Panc1 (cell line): ENCODE measurements around the gene PLXNA2. TPM values are rescaled to one million over a fixed set of nuclear protein-coding genes. Genes with fewer than 3 reads are reported as not detected.

Experiments
- ATAC-seq: fragments of 200-7000 bp; cut with Tn5 transposase; 2 replicates; pipeline ENCODE4 v1.9.1; 2020; ENCODE audit warnings: mild to moderate bottlenecking, moderate library complexity
- BruUV-seq: library from RNA; stranded (reverse); fragments of 400-500 nt; replicated peaks from 2 replicates; lab custom pipeline; 2021; lab: Mats Ljungman, UMichigan
- CTCF ChIA-PET: fragments of 300-600 bp; sonication (Branson Sonifier 250); formaldehyde crosslinking; loops from one replicate; lab custom pipeline; 2022; ENCODE audit warnings: antibody characterized with exemption; lab: Charles Lee
- POLR2A ChIA-PET: fragments of 300-600 bp; sonication (Branson Sonifier 250); formaldehyde crosslinking; loops from one replicate; lab custom pipeline; 2022; ENCODE audit warnings: antibody characterized with exemption; lab: Charles Lee
- DNase-seq: peaks from one replicate; pipeline ENCODE4 v3.0.0-alpha.2; 2010; ENCODE audit warnings: low read depth, low spot score
- H3K27ac ChIP-seq: 2 replicates; pipeline ENCODE4 v1.5.1; 2011; ENCODE audit warnings: mild to moderate bottlenecking, low read length, inconsistent platforms
- H3K27me3 ChIP-seq: fragments of 200-500 bp; sonication (Bioruptor generic); 2 replicates; pipeline ENCODE4 v1.6.0; 2014; ENCODE audit warnings: low read length, inconsistent platforms; ENCODE audit not compliant: control insufficient read depth, insufficient read depth
- H3K36me3 ChIP-seq: fragments of 200-500 bp; sonication (Bioruptor generic); 2 replicates; pipeline ENCODE4 v1.5.1; 2014; ENCODE audit warnings: inconsistent platforms, mild to moderate bottlenecking, low read length, moderate library complexity; ENCODE audit not compliant: control insufficient read depth, insufficient read depth
- H3K4me1 ChIP-seq: 2 replicates; pipeline ENCODE4 v1.5.1; 2011; ENCODE audit warnings: inconsistent platforms, mild to moderate bottlenecking, low read length, moderate library complexity; ENCODE audit not compliant: control insufficient read depth, insufficient read depth
- H3K4me3 ChIP-seq, 2 experiments: 2 replicates each; pipeline ENCODE4 v1.5.1; 2011 to 2012; ENCODE audit warnings: low read depth in 2 of 2, low read length in 2 of 2, mild to moderate bottlenecking in 2 of 2, inconsistent platforms in 1 of 2, moderate library complexity in 1 of 2
- H3K9me3 ChIP-seq: fragments of 200-500 bp; sonication (Bioruptor generic); 2 replicates; pipeline ENCODE4 v1.5.1; 2014; ENCODE audit warnings: low read depth, mild to moderate bottlenecking, inconsistent platforms, low read length, moderate library complexity; ENCODE audit not compliant: control insufficient read depth, insufficient read depth
- CTCF ChIP-seq: fragments of 450-650 bp; IDR thresholded peaks from 2 replicates; pipeline ENCODE4 v1.5.1; 2017; ENCODE audit warnings: mild to moderate bottlenecking
- POLR2AphosphoS5 ChIP-seq: IDR thresholded peaks from 2 replicates; pipeline ENCODE4 v1.6.1; 2012; ENCODE audit warnings: mild to moderate bottlenecking, low read depth, low read length, moderate library complexity
- REST ChIP-seq, 2 experiments: IDR thresholded peaks; 2 replicates each; pipeline ENCODE4 v1.6.1; 2011 to 2012; ENCODE audit warnings: low read depth in 2 of 2, control low read depth in 1 of 2, low read length in 1 of 2, mild to moderate bottlenecking in 1 of 2, moderate library complexity in 1 of 2; ENCODE audit not compliant: insufficient read depth in 1 of 2
- SIN3A ChIP-seq: IDR thresholded peaks from 2 replicates; pipeline ENCODE4 v1.6.1; 2012; ENCODE audit warnings: low read depth, mild to moderate bottlenecking, low read length, moderate library complexity, borderline replicate concordance; ENCODE audit not compliant: insufficient read depth
- TCF7L2 ChIP-seq: IDR thresholded peaks from 2 replicates; pipeline ENCODE4 v1.6.1; 2011; ENCODE audit warnings: mild to moderate bottlenecking, low read depth, low read length, inconsistent platforms
- in situ Hi-C: cut with HindIII; loops from 2 replicates; pipeline ENCODE4 v1.10.0; 2016; ENCODE audit warnings: low sequenced_read_pairs, low pct_unique_long_range_greater_than_20kb
- intact Hi-C: fragments of 100-400 bp; cut with micrococcal nuclease; formaldehyde crosslinking; loops from one replicate; pipeline ENCODE4 v1.10.0; 2022; ENCODE audit not compliant: unreplicated experiment
- total RNA-seq: library from RNA; stranded (reverse); gene quantifications from one replicate; pipeline ENCODE4 v1.2.1, GENCODE V29; 2021; ENCODE audit not compliant: unreplicated experiment

PLXNA2 gene
- total RNA-seq, 1 experiment from 2014 or later, result 0.98 TPM

GRCh38 chr1:208276757-208277435 is 32.7 kb upstream of the PLXNA2 start:
- Histone ChIP-seq H3K27me3 (peaks cover 6% of the 10 kb centered on the region), H3K27ac (no peak overlapping the region), H3K36me3 (no peaks in the 10 kb centered on the region), H3K4me3 (no peak overlapping the region), H3K4me1 (no peaks in the 10 kb centered on the region), H3K9me3 (no peaks in the 10 kb centered on the region)
- ChIA-PET CTCF (no interaction called here), POLR2A (no interaction called here)
- no TSS peak for BruUV-seq
- intact Hi-C loops (no loop called here), in situ Hi-C loops (no loop called here)
- ATAC-seq, result no peak
- TF ChIP-seq CTCF, result no peak
- no peak for TF ChIP-seq TCF7L2
- no peak for TF ChIP-seq REST (IDR thresholded peaks at IDR 0.05; ENCODE audit: insufficient read depth in 1 of 2, low read depth in 2 of 2, low read length in 1 of 2)
- TF ChIP-seq SIN3A, result no peak
- TF ChIP-seq POLR2AphosphoS5, result no peak
- DNase-seq, result no peak

GRCh38 chr1:208275083-208275482 is 30.9 kb upstream of the PLXNA2 start:
- DNase-seq (no peak), ATAC-seq (no peak)
- no peak overlapping the region for H3K4me3 ChIP-seq
- H3K27ac ChIP-seq, result no peak overlapping the region
- no TSS peak for BruUV-seq
- H3K27me3 ChIP-seq, result peaks cover 6% of the 10 kb centered on the region
- intact Hi-C loops, result no loop called here
- no peaks in the 10 kb centered on the region for H3K36me3 ChIP-seq
- TF ChIP-seq TCF7L2 (no peak), SIN3A (no peak), POLR2AphosphoS5 (no peak), REST (IDR thresholded peaks at IDR 0.05; ENCODE audit: insufficient read depth in 1 of 2, low read depth in 2 of 2, low read length in 1 of 2) (no peak), CTCF (no peak)
- H3K4me1 ChIP-seq, result no peaks in the 10 kb centered on the region
- in situ Hi-C loops, result no loop called here
- no peaks in the 10 kb centered on the region for H3K9me3 ChIP-seq
- ChIA-PET CTCF (no interaction called here), POLR2A (no interaction called here)
